PC-3 (cell line): Measurements from ENCODE around the gene PRSS23. TPM values are rescaled to one million over a fixed set of nuclear protein-coding genes. Genes with fewer than 3 reads are reported as not detected.

ENCODE experiments used
- ATAC-seq: fragments of 200-7000 bp; cut with Tn5 transposase; 2 replicates; pipeline ENCODE4 v1.9.1; 2020; ENCODE audit warnings: mild to moderate bottlenecking, moderate library complexity
- BruUV-seq: library from RNA; stranded (reverse); fragments of 400-500 nt; replicated peaks from 2 replicates; lab custom pipeline; 2021; lab: Mats Ljungman, UMichigan
- CTCF ChIA-PET: fragments of 300-600 bp; sonication (Branson Sonifier 250); formaldehyde crosslinking; loops from one replicate; lab custom pipeline; 2022; ENCODE audit warnings: antibody characterized with exemption; lab: Charles Lee
- POLR2A ChIA-PET: fragments of 300-600 bp; sonication (Branson Sonifier 250); formaldehyde crosslinking; loops from one replicate; lab custom pipeline; 2022; ENCODE audit warnings: antibody characterized with exemption; ENCODE audit not compliant: unreplicated experiment; lab: Charles Lee
- DNase-seq: peaks from one replicate; pipeline ENCODE4 v3.0.0-alpha.2; 2015
- H2AFZ ChIP-seq: fragments of 300-600 bp; sonication (generic); 2 replicates; pipeline ENCODE4 v1.6.0; 2016; ENCODE audit warnings: antibody characterized with exemption, low read length
- H3F3A ChIP-seq: fragments of 300-600 bp; sonication (generic); one replicate; pipeline ENCODE4 v1.6.0; 2017; ENCODE audit warnings: antibody characterized with exemption, low read length, control low read depth, mild to moderate bottlenecking; ENCODE audit not compliant: unreplicated experiment
- H3K27ac ChIP-seq: fragments of 300-600 bp; sonication (generic); 2 replicates; pipeline ENCODE4 v1.5.1; 2016; ENCODE audit warnings: mild to moderate bottlenecking, low read length
- H3K27me3 ChIP-seq: fragments of 300-600 bp; sonication (generic); 2 replicates; pipeline ENCODE4 v1.6.1; 2016; ENCODE audit warnings: low read length, mixed read lengths
- H3K36me3 ChIP-seq: fragments of 300-600 bp; sonication (generic); 2 replicates; pipeline ENCODE4 v1.6.1; 2016; ENCODE audit warnings: low read depth, mixed run types, low read length, mixed read lengths
- H3K4me1 ChIP-seq: fragments of 300-600 bp; sonication (generic); 2 replicates; pipeline ENCODE4 v1.5.1; 2016; ENCODE audit warnings: low read length; ENCODE audit not compliant: insufficient read depth
- H3K4me2 ChIP-seq: fragments of 300-600 bp; sonication (generic); 2 replicates; pipeline ENCODE4 v1.6.0; 2016; ENCODE audit warnings: low read length
- H3K4me3 ChIP-seq: fragments of 300-600 bp; sonication (generic); 2 replicates; pipeline ENCODE4 v1.5.1; 2016; ENCODE audit warnings: mild to moderate bottlenecking, low read length, mixed read lengths
- H3K79me2 ChIP-seq: fragments of 300-600 bp; sonication (generic); 2 replicates; pipeline ENCODE4 v1.6.1; 2017; ENCODE audit warnings: low read length, mixed read lengths
- H3K9ac ChIP-seq: fragments of 300-600 bp; sonication (generic); 2 replicates; pipeline ENCODE4 v1.6.0; 2016; ENCODE audit warnings: mild to moderate bottlenecking, low read length
- H3K9me2 ChIP-seq: fragments of 300-600 bp; sonication (generic); replicated peaks from 2 replicates; pipeline ENCODE4 v1.6.1; 2016; ENCODE audit warnings: mixed run types, low read length, mixed read lengths
- H3K9me3 ChIP-seq: fragments of 300-600 bp; sonication (generic); 2 replicates; pipeline ENCODE4 v1.6.1; 2016; ENCODE audit warnings: low read length, mixed read lengths
- H4K20me1 ChIP-seq: fragments of 300-600 bp; sonication (generic); 2 replicates; pipeline ENCODE4 v1.6.1; 2016; ENCODE audit warnings: low read length, mixed read lengths
- EZH2 ChIP-seq: fragments of 300-600 bp; sonication (generic); IDR thresholded peaks from one replicate; pipeline ENCODE4 v1.6.1; 2017; ENCODE audit warnings: antibody characterized with exemption, mild to moderate bottlenecking, low read length; ENCODE audit not compliant: unreplicated experiment
- EZH2phosphoT487 ChIP-seq: fragments of 300-600 bp; sonication (generic); IDR thresholded peaks from 2 replicates; pipeline ENCODE4 v1.6.1; 2018; ENCODE audit warnings: mild to moderate bottlenecking, antibody characterized with exemption, low read length, borderline replicate concordance
- intact Hi-C: fragments of 100-400 bp; cut with micrococcal nuclease; formaldehyde crosslinking; loops from 2 replicates; pipeline ENCODE4 v1.9.0; 2023
- total RNA-seq: library from RNA; depleted of rRNA; stranded (reverse); fragments of >200 nt; gene quantifications from 2 replicates; pipeline ENCODE4 v1.2.3, GENCODE V29; 2014
- TF ChIP-seq, protein P1 (sequence below): fragments of 300-600 bp; sonication (generic); conservative IDR thresholded peaks from 2 replicates; pipeline ENCODE4 v1.5.1; 2017; ENCODE audit warnings: antibody characterized with exemption, low read depth, mild to moderate bottlenecking, low read length

PRSS23 gene
- total RNA-seq, 1 experiment from 2014 or later: 43.2 TPM

DNA sequence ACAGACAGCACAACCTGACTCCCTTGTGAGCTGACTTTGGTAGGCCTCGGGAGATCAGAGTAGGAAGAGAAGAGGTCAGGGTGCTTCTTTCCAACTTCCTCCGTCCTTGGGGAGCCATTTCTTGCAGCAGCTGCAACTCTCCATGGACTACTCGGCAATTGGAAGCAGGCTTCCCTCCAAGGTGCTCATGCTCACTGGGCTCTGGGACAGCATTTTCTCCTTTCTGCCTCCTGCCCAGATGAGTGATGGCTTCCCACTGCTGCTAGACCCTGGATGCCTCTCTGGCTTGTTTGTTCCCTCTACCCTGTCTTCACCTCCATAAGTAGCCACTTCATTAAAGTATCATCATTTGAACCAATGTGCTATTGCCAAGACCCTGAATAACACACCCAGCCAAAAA lies 8.2 kb upstream of the PRSS23 start:
- no peaks in the 10 kb centered on the region for H3K79me2 ChIP-seq
- no peaks in the 10 kb centered on the region for H3F3A ChIP-seq
- no peak overlapping the region for H2AFZ ChIP-seq
- no peaks in the 10 kb centered on the region for H3K9me2 ChIP-seq
- H3K27me3 ChIP-seq: no peaks in the 10 kb centered on the region
- no peak for DNase-seq
- no peak overlapping the region for H3K27ac ChIP-seq
- peaks cover 16% of the 10 kb centered on the region for H3K4me1 ChIP-seq
- H3K4me3 ChIP-seq: no peak overlapping the region
- ChIA-PET POLR2A (no interaction called here), CTCF (no interaction called here)
- H4K20me1 ChIP-seq: no peaks in the 10 kb centered on the region
- intact Hi-C loops: no loop called here
- no peaks in the 10 kb centered on the region for H3K9me3 ChIP-seq
- H3K9ac ChIP-seq: no peak overlapping the region
- no peak for ATAC-seq
- H3K4me2 ChIP-seq: no peak overlapping the region
- BruUV-seq: no TSS peak
- TF ChIP-seq EZH2phosphoT487: no peak
- TF ChIP-seq, protein P1, sequence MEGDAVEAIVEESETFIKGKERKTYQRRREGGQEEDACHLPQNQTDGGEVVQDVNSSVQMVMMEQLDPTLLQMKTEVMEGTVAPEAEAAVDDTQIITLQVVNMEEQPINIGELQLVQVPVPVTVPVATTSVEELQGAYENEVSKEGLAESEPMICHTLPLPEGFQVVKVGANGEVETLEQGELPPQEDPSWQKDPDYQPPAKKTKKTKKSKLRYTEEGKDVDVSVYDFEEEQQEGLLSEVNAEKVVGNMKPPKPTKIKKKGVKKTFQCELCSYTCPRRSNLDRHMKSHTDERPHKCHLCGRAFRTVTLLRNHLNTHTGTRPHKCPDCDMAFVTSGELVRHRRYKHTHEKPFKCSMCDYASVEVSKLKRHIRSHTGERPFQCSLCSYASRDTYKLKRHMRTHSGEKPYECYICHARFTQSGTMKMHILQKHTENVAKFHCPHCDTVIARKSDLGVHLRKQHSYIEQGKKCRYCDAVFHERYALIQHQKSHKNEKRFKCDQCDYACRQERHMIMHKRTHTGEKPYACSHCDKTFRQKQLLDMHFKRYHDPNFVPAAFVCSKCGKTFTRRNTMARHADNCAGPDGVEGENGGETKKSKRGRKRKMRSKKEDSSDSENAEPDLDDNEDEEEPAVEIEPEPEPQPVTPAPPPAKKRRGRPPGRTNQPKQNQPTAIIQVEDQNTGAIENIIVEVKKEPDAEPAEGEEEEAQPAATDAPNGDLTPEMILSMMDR: no peak
- no peak for TF ChIP-seq EZH2
- H3K36me3 ChIP-seq: no peaks in the 10 kb centered on the region

DNA sequence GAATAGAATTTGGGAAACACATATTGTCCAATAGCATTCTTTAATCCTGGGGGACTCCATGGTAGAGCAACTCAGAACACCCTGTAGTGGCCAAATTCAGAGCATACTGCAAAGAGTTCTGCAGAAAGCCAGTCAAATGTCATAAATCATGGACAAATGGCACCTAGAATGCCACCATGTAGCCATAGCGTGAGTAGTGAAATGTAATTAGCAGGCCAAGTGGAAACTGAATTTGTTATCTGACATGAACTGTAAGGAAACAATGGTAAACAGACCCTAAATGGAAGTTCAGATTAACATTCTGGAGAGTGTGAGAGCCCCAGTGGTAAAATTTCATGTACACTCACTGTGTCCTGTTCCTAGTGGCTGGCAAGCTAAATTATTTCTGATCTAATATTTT lies 7.0 kb upstream of the PRSS23 start:
- ChIA-PET POLR2A (no interaction called here), CTCF (no interaction called here)
- intact Hi-C loops: no loop called here
- H3F3A ChIP-seq: no peaks in the 10 kb centered on the region
- H3K79me2 ChIP-seq: no peaks in the 10 kb centered on the region
- no peak overlapping the region for H3K4me3 ChIP-seq
- no peak overlapping the region for H2AFZ ChIP-seq
- no peak overlapping the region for H3K27ac ChIP-seq
- TF ChIP-seq, protein P1: no peak
- no peak for TF ChIP-seq EZH2
- TF ChIP-seq EZH2phosphoT487: no peak
- H4K20me1 ChIP-seq: no peaks in the 10 kb centered on the region
- H3K4me2 ChIP-seq: no peak overlapping the region
- no TSS peak for BruUV-seq
- no peaks in the 10 kb centered on the region for H3K9me2 ChIP-seq
- no peak overlapping the region for H3K9ac ChIP-seq
- no peaks in the 10 kb centered on the region for H3K36me3 ChIP-seq
- H3K4me1 ChIP-seq: peaks cover 16% of the 10 kb centered on the region
- no peak for ATAC-seq
- H3K27me3 ChIP-seq: no peaks in the 10 kb centered on the region
- no peaks in the 10 kb centered on the region for H3K9me3 ChIP-seq
- no peak for DNase-seq

DNA sequence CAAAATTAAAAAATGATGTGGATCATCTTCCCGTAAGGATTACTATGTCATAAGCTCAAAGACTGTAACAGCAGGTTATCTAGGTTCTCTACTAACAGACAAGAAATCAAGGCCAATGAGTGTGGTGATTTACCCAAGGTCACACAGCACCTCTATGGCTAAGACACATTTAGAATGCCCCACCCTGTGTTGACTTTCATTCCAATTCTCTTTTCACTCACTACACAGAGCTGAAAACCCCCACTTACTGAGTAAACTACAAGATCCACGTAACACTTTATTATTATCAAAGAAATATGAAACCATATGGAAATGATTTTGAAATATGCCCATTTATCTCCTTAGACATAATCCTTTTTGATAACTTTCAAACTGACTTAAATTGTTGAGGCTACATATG lies 4.8 kb upstream of the PRSS23 start:
- H3K27me3 ChIP-seq: no peaks in the 10 kb centered on the region
- H3K27ac ChIP-seq: no peak overlapping the region
- H2AFZ ChIP-seq: no peak overlapping the region
- no peaks in the 10 kb centered on the region for H3K36me3 ChIP-seq
- no peaks in the 10 kb centered on the region for H3K9me2 ChIP-seq
- DNase-seq: no peak
- CTCF ChIA-PET: no interaction called here
- no peak overlapping the region for H3K4me3 ChIP-seq
- no peak for TF ChIP-seq EZH2
- TF ChIP-seq, protein P1: no peak
- no peak for TF ChIP-seq EZH2phosphoT487
- peaks cover 19% of the 10 kb centered on the region for H3K4me1 ChIP-seq
- no peaks in the 10 kb centered on the region for H3F3A ChIP-seq
- no peak overlapping the region for H3K4me2 ChIP-seq
- H3K9me3 ChIP-seq: no peaks in the 10 kb centered on the region
- POLR2A ChIA-PET: no interaction called here
- intact Hi-C loops: no loop called here
- BruUV-seq: no TSS peak
- no peak for ATAC-seq
- no peaks in the 10 kb centered on the region for H4K20me1 ChIP-seq
- peaks cover under 1% of the 10 kb centered on the region for H3K79me2 ChIP-seq
- no peak overlapping the region for H3K9ac ChIP-seq
